NCI-H82 treated with DMSO at 0.1 percent for 48 hours (cell line): Measurements from ENCODE around the gene AOX1.
A peak's percentile ranks its signal among the peaks of the same experiment; 100 is the strongest.
"Not testable (repeated sequence)": the region's sequence is repeated elsewhere in the genome, so short reads cannot be mapped to it uniquely, and the experiment has no call there.

Experiments
- DNase-seq: peaks from one replicate; lab custom pipeline; 2025; ENCODE audit not compliant: unreplicated experiment; lab: John Stamatoyannopoulos, UW

The AOX1 gene

DNA sequence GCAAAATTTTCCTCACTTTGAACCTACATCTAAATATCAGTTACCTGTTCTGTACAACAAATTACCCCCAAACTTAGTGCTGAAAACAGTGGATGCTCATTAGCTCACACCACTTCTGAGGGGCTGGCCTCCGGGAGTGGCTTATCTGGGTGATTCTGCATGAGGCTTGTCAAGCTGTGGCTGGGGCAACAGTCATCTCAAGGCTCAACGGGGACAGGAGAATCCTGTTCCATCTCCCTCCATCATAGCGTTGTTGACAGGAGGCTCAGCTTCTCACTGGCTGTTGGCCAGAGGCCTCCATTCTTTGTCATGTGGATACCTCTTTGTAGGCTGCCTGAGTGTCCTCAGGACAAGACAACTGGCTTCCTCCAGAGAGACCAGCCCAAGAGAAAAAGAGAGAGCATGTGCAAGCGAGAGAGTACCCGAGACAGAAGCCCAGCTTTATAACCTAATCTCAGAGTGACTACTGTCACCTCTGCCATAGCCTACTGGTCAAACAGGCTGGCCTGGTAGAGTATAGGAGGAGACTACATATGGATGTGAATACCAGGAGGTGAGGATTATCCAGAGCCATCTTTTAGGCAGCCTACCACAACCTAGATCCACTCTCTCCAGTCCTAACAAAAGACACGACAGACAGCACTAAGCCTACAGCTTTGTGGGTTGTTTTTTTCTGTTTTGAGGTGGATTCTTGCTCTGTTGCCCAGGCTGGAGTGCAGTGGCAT, 79.1 kb downstream of the AOX1 start:
- no peak for DNase-seq

DNA sequence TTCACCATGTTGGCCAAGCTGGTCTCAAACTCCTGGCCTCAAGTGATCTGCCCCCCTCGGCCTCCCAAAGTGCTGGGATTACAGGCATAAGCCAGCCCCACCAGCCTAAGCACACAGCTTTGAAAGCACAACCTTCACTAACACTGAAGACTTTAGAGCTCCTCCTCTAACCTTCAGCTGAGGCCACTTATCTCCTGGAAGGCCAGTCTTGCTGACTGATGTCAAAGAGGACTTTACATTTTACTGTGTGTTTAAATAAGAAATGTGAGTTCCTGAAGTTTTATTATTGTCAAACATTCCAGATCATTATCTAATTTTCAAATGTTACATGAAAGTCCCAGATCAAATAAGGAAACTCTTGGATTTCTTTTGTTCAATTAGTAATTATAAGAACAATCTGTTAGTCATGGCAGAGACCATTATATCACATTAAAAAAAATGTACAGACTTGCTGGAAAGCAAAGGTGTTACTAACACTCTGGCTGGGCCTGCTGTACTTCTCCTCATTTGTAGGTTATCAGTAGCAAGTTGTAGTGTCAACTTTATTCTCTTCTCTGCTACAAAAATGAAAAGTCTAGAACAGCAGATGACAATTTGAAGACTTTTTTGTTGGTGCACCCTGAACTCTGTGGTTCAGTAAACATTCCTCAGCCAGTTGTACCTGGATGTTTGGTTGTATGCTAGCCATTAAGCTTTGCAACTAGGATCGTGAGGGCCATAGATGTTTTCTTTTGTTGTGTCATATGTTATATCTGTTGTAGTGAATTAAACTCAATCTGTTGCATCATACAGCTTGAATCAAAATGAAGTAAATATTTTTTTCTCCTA, 80.0 kb downstream of the AOX1 start:
- no peak for DNase-seq

DNA sequence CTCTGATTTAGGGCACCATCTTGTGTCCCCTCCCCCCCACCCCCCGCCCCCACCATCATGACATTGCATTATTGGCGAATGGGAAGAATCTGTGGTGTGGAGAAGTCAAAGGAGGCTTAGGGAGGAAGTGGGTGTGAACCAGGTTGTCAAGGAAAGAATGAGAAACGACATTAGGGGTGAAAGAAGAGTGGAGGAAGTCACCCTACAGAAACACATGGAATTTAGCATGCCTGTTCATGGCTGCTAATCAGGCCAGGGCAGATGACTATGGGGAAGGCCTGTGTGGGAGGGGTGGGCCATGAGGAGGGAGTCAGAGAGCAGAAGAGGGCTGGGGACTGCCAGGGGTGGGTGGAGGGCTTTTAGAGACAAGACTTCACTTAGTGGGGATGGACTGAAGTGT, 81.6 kb downstream of the AOX1 start:
- no peak for DNase-seq

DNA sequence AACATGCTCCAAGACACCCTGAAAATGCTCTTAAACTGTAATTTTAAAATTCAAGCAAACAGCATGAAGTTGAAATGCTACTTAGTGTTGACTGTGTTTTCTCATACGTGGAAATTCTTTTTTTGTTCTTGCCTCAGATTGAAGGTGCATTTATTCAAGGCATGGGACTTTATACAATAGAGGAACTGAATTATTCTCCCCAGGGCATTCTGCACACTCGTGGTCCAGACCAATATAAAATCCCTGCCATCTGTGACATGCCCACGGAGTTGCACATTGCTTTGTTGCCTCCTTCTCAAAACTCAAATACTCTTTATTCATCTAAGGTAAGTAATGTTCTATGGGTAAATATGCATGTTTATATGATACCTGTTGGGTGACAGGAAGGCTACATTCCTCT, 82.7 kb downstream of the AOX1 start:
- no peak for DNase-seq

DNA sequence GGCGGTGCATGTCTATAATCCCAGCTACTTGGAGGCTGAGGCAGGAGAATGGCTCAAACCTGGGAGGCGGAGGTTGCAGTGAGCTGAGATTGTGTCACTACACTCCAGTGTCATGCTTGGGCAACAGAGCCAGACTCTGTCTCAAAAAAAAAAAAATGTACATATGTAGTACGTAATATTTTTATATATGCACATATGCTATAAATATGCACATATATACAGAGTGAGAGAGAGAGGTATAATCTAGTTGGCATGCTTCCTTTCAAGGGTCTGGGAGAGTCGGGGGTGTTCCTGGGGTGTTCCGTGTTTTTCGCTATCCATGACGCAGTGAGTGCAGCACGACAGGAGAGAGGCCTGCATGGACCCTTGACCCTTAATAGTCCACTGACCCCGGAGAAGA, 83.5 kb downstream of the AOX1 start:
- DNase-seq, result no peak

DNA sequence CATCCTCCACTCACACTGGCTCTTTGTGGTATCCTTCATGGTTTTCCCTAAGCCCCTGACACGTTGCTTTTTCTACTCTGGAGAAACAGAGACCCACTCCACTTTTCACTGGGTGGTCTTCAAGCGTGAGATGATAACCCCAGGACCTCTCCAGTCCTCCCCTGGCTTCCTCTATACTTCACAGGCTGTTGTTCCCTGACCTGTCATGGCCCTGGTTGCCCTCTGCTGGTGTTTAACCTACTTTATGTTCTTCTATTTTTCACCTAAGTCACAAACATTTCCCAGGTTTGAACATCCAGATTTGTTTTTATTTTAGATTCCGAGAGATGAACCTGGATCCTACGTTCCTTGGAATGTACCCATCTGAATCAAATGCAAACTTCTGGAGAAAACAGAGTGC, 84.5 kb downstream of the AOX1 start:
- no peak for DNase-seq

DNA sequence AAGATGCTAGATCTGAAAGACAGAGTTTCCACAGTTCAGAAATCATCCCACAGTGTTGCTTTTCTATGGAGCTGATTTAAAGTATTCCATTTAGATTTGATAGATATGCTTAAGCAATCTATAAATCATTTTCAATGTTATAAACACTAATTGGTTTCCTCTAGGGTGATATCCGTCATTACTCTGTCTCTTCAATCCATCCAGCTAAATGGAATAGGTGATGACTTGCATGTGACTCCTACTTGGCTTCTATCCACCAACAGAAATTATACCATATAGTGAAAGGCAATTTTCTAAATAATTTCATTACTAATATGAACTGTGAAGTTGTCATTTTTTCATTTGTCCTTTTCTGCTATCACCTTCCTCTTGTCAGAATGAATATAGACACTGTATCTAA, 84.9 kb downstream of the AOX1 start:
- DNase-seq, result no peak

DNA sequence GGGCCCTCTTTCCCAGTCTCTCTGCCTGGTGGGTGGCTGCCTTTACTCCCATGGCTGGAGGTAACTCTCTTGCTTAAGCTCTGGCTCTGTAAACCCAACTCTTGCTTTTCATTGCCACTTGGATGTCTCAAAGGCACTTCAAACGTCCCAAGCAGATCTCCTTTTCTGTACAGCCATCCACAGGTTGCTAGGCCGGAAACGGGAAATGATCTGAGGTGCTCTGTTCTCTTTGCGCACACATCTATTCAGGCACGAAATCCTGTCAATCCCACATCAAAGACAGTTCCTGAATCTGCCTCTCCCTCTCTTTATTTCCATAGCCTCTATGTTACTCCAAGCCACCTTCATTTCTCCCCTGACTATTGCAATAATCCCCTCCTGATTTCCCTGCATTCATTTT, 87.4 kb downstream of the AOX1 start:
- DNase-seq, result no peak

DNA sequence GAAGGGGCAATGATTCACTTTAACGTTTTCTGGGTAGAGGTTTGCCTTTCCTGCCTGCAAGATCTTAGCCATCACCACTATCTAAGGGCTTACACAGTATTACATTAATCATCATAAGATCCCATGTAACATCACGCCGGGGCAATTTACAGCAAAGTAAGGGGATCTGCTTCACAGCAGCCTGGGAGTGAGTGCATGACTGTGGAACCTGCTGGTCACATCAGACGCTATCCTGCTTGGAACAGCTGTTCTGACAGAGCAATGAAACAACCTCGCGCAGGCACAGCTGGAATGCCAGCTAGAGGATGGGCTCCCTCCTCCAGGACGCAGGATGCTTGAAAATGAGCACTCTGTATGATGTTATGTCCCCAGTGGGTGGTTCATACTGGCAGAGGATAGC, 89.0 kb downstream of the AOX1 start:
- no peak for DNase-seq

DNA sequence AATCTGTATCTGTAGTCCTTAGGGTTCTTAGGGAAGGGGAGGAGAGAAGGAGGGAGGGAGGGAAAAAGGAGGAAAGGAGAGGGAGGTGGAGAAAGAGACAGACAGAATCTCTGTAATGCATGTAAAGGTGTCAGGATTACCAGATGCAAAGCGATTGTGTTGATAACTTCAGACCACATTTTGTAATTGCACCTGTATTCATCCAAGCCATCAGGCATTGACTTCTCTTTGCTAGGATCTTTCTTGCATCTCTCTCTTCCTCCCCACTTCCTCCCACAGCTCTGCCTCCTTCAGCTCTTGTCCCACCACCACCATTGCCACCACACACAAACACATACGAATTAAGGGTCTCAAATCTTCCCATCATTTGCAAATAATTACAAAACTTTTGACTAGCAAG, 91.4 kb downstream of the AOX1 start:
- DNase-seq, result no peak

DNA sequence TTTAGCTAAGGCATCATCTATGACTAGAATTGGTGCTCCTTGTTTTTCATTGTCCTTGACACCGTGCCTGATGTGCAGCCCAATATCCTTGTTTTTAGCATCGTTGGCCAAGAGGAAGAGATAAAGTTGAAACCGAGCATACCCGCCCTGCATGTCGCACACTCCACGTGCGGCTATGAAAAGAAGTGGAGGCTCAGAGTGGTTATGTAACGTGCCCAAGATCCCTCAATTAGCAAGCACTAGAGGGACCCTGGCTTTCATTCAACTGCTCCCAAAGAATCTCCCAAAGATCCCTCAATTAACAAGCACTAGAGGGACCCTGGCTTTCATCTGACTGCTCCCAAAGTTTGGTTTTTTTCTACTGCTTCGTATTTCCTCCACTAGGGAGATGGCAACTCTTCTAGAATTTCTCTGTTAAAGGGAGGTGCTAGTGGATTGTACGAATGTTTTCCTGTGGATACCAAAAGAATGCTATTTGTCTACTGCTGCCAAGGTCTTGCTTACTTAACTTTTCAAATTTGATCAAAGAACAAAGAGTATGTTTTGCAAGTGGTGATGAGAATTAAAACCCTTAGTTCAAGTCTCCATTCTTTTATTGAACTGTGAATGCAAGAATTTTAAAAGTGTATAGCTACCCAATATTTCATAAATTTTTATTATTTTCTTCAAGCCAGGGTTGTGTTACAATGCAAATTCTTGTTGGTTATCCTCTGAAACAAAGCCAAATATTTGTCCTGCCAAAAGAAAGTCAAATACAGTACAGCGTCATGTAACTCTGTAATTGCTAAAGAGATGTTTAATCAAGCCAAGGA, 92.1 kb downstream of the AOX1 start:
- no peak for DNase-seq

DNA sequence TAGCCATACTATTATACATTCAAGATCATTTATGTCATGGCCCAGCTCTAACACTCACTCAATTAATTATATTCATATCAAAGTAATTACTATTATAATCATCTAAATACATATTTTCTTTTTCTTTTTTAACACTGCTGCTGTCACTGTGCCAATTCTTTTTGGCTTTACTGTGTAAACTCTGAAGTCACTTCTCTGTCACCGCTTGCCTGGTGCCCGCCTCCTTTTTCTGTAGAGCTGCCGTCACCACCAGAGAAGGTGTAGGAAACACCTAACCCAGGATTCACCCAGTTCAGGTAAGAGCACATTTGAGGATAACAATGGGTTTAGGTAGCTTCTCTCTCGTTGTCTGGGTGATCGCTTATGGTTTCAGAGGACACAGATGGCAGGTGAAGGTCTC, 93.3 kb downstream of the AOX1 start:
- DNase-seq, result no peak

DNA sequence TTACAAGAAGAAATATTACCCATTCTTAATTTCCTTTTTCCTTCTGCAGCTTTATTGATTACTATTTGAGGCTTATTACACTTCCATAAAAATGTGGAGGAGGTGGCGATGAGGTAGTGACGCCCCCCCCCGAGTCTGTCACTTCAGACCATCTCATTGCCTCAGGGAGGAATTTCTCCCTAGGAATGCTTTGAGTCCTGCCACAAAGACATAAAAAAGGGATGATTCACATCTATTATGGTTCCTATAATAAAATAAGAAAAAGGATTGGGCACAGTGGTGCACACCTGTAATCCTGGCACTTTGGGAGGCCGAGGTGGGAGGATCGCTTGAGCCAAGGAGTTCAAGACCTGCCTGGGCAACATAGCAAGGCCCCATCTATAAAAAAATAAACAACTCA, 93.7 kb downstream of the AOX1 start:
- no peak for DNase-seq

DNA sequence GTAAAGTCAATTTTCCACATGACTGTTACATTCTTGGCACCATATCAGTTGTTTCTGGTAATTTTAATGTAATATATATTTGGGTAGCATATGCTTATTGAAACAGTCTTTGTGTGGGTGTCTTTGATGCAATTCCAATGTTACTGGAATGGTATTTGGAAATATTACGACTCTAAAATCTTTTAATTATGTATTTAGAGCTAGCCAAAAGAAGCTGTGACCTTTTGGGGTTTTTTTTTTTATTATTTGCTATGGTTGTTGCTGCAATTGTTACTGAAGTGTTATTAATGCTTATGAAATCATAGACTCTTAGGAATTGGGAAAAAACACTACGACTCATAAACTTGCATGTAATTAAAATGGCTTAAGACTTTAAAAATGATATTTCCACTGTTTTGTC, 95.9 kb downstream of the AOX1 start:
- DNase-seq, result no peak

DNA sequence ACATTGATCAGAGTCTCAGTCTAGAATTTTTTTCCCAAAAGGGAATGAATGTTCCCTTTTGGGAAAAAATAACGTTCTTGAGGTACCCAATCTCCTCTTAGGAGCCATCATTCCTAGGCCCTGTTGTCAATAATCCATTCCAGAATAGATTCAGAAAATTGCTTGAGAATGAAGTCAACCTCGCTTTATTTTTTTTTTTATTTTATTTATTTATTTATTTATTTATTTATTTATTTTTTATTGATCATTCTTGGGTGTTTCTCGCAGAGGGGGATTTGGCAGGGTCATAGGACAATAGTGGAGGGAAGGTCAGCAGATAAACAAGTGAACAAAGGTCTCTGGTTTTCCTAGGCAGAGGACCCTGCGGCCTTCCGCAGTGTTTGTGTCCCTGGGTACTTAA, 96.6 kb downstream of the AOX1 start:
- not testable (repeated sequence) for DNase-seq

DNA sequence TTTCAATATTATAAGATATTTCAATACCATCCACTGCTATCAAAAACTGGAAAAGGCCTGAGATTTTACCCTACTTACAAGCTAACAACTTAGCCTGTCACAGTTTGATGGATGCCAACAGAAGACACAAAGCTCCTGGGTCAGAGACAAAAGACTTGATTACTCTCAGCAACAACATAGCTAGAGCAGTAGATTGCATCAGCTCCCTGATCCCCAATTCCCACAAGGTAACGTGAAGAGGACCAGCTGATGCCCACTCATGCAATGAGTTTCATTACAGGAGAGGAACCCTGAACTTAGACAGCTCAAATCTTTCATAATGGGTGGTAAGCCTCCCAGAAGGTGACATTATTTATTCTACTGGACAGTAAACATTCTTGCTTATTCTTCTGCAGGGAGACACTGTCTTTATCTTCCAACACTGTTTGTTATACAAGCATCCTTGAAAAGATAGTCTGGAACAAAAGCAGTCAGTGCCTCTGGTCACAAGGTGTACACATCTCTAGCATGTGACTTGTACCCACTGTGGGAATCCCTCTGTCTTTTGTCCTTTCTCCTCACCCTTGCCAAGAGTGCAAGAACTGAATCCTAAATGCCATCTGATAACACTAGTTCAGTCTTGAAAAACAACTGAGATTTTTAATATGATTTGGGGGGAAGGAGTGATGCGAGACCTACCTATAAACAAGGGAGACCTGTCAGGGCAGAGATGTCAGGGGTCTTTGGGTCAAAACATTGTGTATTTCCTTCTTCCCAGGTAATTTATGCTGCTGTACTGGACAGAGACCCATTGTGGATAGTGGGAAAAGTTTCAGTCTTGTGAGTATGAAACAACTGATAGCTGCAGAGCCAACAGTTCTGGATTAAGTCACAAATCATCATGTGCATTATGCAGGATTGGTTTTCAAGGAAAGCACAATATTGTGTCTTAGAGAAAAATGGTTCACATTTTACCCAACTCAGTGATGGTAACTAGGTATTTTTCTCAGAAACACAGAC, 102.4 kb downstream of the AOX1 start:
- DNase-seq, result peak; percentile 43

DNA sequence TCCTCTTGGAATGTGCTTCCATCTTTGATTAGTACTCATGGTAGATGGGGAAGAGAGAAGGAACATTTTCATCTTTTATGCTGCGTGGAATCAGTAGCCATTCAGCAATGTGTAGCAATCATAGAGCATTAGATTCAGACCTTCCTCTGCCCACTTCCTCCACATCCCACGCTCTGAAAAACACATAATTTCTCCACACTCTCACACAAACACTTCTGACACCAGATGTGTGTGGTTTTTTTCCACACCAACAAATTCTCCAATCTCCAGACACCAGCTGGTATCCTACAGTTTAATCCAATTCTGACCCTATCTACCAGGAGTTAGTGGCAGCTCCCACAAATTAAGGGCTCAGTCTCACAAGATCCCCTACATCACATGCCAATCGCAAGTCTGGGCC, 103.3 kb downstream of the AOX1 start:
- DNase-seq, result peak; percentile 96

DNA sequence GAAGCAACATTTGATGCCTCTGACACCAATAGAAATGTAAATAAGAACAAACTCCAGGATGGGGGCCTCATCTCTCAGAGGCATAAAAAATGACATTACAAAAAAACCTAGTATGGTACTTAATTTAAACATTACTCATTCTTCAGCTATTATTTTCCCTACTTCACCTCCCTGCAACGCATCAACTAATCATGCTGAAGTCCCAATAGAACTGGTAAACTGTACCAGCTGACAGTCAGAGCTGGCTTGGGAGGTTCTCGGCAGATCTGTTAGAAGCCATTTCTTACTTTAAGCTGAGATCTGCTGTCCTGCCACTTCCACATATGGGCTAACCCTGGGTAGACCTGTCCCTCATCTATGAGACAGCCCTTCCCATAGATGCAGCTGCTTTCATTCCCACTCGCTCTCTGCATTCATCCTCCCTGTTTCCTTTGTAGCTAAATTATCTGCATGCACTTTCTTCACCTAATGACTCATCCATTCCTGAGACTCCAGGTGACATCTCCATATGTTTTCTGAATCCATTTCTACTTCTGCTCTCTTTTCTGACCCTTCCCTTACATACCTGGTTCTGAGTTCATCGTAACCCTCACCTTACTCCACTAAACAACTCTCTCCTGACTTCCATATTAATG, 108.1 kb downstream of the AOX1 start:
- no peak for DNase-seq

DNA sequence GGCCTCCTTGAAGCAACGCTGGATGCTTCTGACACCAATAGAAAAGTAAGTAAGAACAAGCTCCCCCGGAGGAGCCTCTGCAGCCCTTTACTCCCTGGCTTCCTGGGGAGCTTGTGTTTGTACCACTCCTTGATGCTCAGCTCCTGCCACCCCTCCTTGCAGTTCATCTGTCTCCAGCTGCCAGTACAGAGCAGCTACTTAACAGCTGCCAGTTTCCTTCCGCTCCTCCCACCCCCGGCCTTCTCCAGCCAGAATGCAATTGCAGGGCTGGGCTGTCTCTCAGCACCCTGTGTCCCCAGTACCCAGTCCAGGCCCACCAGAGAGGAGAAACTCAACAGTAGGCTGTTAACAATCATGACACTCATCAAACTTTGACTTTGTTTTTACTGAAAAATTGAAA, 109.4 kb downstream of the AOX1 start:
- peak; percentile 16 for DNase-seq

DNA sequence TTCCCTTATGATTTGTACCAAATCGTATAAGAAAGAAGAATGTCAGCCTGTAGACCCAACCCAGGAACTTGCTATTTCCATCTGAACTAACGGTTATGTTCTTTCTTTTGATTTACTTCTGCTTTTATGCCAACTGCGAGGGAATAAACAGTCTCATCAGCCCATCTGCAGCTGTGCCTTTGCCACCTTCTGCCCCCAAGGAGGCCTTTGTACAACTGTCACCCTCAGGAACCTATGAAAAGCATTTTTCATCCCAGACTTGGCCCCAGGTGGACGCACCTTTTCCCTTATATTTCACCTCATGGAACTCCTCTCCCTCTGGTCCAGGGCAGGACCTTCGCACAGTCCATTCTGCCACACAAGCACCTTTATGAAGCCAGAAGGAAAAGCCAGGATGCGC, 109.8 kb downstream of the AOX1 start:
- no peak for DNase-seq
